ENCODE data around the gene TEX22. TPM values are rescaled to one million over a fixed set of nuclear protein-coding genes. Genes with fewer than 3 reads are reported as not detected.

The TEX22 gene
- total RNA-seq, 1 experiment from 2014 or later: 4.1 TPM

DNA sequence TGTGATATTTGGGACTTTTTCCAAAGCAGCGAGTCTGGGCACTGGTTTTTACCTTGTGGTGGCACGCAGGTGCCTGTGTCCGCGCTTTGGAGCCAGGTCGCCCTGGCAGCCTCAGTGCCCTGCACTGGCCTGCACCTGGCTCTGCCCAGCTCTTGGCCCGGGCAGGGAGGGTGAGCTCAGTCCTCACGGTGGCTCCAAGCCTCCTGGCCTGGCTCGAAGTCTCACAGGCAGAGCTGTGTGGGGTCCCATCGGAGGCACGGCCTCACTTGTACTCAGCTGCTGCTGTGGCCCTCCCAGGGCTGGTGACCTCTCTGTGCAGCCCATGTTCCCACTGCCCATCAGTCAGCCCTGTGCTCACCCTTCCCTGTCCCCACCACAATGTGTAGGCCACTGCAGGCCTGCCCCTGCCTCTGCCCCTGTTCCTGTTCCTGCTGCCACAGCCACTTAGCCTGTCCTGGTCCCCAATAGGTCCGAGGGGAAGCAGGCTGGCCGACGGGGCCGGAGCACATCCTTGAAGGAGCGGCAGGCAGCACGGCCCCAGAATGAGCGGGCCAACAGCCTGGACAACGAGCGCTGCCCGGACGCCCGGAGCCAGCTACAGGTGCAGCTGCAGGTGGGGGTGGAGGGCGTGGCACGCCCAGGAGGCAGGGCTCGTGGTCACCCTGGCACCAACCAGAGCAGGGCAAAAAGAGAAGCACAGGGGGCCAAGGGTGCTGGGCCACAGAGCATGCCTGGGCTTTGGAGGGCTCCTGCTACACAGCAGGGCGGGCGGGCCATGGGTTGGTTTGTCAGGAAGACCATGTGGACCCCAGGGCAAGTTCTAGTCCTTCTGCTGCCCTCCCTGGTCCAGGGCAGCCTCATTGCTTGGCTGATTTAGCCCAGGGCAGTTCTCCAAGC lies 16.6 kb upstream of the TEX22 start:
- Mint-ChIP-seq H3K4me1 (ENCODE audit: insufficient read depth, unreplicated experiment) (no peaks in the 10 kb centered on the region), H3K27ac (ENCODE audit: low read depth, unreplicated experiment) (no peak overlapping the region), H3K27me3 (ENCODE audit: insufficient read depth, unreplicated experiment) (no peaks in the 10 kb centered on the region), H3K4me3 (ENCODE audit: unreplicated experiment) (no peak overlapping the region), H3K9me3 (ENCODE audit: unreplicated experiment) (no peaks in the 10 kb centered on the region), H3K36me3 (ENCODE audit: insufficient read depth, unreplicated experiment) (peaks cover 9% of the 10 kb centered on the region)
- intact Hi-C loops (cut with micrococcal nuclease): no loop called here
- POLR2A ChIA-PET: no interaction called here
- no TSS peak for BruUV-seq (replicated peaks)
- CTCF ChIA-PET: interaction anchor here (0.6 to 1.1 kb wide), 2 partner anchors 8 to 12 kb away, joined by 3 read pairs; no protein-coding TSS in a partner anchor
- TF ChIP-seq, protein P1, sequence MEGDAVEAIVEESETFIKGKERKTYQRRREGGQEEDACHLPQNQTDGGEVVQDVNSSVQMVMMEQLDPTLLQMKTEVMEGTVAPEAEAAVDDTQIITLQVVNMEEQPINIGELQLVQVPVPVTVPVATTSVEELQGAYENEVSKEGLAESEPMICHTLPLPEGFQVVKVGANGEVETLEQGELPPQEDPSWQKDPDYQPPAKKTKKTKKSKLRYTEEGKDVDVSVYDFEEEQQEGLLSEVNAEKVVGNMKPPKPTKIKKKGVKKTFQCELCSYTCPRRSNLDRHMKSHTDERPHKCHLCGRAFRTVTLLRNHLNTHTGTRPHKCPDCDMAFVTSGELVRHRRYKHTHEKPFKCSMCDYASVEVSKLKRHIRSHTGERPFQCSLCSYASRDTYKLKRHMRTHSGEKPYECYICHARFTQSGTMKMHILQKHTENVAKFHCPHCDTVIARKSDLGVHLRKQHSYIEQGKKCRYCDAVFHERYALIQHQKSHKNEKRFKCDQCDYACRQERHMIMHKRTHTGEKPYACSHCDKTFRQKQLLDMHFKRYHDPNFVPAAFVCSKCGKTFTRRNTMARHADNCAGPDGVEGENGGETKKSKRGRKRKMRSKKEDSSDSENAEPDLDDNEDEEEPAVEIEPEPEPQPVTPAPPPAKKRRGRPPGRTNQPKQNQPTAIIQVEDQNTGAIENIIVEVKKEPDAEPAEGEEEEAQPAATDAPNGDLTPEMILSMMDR (IDR thresholded peaks at IDR 0.05; ENCODE audit: unreplicated experiment): no peak
- no peak for DNase-seq (ENCODE audit: unreplicated experiment)

DNA sequence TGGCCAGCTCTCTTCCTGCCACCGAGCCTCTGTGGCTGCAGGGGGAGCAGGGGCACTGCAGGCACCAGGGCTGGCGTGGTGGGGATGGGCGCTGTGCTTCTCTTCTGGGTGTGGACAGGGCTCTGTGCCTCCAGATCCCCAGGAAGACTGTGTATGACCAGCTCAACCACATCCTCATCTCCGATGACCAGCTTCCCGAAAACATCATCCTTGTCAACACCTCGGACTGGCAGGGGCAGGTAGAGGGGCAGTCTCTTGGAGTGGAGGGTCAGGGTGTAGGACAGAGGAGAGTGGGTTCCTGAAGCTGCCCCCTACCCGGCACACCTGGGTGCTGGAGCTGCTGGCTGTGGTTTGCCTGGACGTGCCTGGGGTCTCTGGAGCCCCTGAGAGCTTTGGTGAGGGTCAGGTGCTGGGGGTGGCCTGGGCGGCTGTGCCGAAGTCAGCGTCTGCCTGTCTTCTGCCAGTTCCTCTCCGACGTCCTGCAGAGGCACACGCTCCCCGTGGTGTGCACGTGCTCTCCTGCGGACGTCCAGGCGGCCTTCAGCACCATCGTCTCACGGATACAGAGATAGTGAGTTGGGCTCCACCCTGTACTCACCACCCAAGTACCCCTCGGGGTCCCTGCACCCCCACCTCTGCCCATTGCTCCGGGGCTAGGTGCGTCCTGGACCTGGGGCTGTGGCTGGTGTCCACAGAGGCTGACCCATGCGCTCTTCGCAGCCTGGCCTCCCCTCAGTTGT lies 15.8 kb upstream of the TEX22 start:
- H3K27me3 Mint-ChIP-seq (ENCODE audit: insufficient read depth, unreplicated experiment): no peaks in the 10 kb centered on the region
- H3K9me3 Mint-ChIP-seq (ENCODE audit: unreplicated experiment): no peaks in the 10 kb centered on the region
- no peak overlapping the region for H3K4me3 Mint-ChIP-seq (ENCODE audit: unreplicated experiment)
- no TSS peak for BruUV-seq (replicated peaks)
- peaks cover 9% of the 10 kb centered on the region for H3K36me3 Mint-ChIP-seq (ENCODE audit: insufficient read depth, unreplicated experiment)
- H3K27ac Mint-ChIP-seq (ENCODE audit: low read depth, unreplicated experiment): no peak overlapping the region
- no peak for DNase-seq (ENCODE audit: unreplicated experiment)
- TF ChIP-seq, protein P1 (IDR thresholded peaks at IDR 0.05; ENCODE audit: unreplicated experiment): no peak
- intact Hi-C loops (cut with micrococcal nuclease): no loop called here
- H3K4me1 Mint-ChIP-seq (ENCODE audit: insufficient read depth, unreplicated experiment): no peaks in the 10 kb centered on the region
- ChIA-PET CTCF (interaction anchor here (1.1 kb wide), 1 partner anchor 11 kb away, joined by 3 read pairs; no protein-coding TSS in a partner anchor), POLR2A (no interaction called here)

DNA sequence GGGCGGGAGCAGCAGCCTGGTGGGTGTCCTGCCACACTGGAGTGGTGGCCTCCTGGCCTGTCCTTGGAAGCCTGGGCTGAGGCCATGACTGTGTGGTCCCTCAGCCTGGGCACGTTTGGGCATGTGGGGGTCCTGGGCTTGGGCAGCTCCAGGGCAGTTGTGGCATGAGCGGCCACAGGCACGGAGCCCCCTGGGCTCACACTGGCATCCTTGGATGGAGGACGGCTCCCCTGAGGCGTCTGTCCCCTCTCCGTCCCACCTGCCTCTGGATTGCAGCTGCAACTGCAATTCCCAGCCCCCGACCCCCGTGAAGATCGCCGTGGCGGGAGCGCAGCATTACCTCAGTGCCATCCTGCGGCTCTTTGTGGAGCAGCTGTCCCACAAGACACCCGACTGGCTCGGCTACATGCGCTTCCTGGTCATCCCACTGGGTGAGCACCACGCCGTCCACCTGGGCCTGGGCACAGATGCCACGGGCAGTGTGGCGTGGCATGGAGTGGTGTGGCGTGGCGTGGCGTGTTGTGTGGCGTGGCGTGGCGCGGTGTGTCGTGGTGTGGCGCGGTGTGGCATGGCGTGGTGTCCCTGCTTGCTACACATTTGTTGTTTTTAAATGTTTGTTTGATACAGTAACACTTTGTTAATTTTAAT lies 15.1 kb upstream of the TEX22 start:
- no peak overlapping the region for H3K4me3 Mint-ChIP-seq (ENCODE audit: unreplicated experiment)
- ChIA-PET CTCF (no interaction called here), POLR2A (no interaction called here)
- peaks cover 9% of the 10 kb centered on the region for H3K36me3 Mint-ChIP-seq (ENCODE audit: insufficient read depth, unreplicated experiment)
- no peaks in the 10 kb centered on the region for H3K9me3 Mint-ChIP-seq (ENCODE audit: unreplicated experiment)
- H3K27ac Mint-ChIP-seq (ENCODE audit: low read depth, unreplicated experiment): no peak overlapping the region
- no TSS peak for BruUV-seq (replicated peaks)
- H3K4me1 Mint-ChIP-seq (ENCODE audit: insufficient read depth, unreplicated experiment): no peaks in the 10 kb centered on the region
- TF ChIP-seq, protein P1 (IDR thresholded peaks at IDR 0.05; ENCODE audit: unreplicated experiment): no peak
- no peaks in the 10 kb centered on the region for H3K27me3 Mint-ChIP-seq (ENCODE audit: insufficient read depth, unreplicated experiment)
- intact Hi-C loops (cut with micrococcal nuclease): no loop called here
- no peak for DNase-seq (ENCODE audit: unreplicated experiment)

DNA sequence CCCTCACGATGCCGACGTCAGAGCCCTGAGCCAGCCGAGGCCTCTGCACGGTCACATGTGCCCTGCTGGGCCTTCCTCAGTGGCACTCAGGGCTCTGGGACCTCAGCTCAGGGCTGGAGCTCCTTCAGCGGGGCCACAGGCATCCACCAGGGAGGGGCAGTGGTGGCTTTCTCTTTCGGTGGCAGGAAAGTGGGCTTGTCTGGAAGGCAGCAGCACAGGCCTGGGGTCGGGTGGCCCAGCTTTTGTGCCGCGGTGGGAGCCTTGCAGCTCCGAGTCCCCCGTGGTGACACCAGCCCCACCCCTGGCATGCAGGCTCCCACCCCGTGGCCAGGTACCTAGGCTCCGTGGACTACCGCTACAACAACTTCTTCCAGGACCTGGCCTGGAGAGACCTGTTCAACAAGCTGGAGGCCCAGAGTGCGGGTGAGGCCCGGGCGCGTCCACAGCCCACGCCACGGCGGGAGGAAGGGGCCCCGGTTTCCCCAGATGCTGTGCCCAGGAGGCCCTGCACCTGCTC lies 14.2 kb upstream of the TEX22 start:
- Mint-ChIP-seq H3K27ac (ENCODE audit: low read depth, unreplicated experiment) (no peak overlapping the region), H3K4me3 (ENCODE audit: unreplicated experiment) (no peak overlapping the region), H3K27me3 (ENCODE audit: insufficient read depth, unreplicated experiment) (no peaks in the 10 kb centered on the region), H3K4me1 (ENCODE audit: insufficient read depth, unreplicated experiment) (no peaks in the 10 kb centered on the region), H3K36me3 (ENCODE audit: insufficient read depth, unreplicated experiment) (peaks cover 9% of the 10 kb centered on the region), H3K9me3 (ENCODE audit: unreplicated experiment) (no peaks in the 10 kb centered on the region)
- POLR2A ChIA-PET: no interaction called here
- TF ChIP-seq, protein P1 (IDR thresholded peaks at IDR 0.05; ENCODE audit: unreplicated experiment): no peak
- BruUV-seq (replicated peaks): no TSS peak
- intact Hi-C loops (cut with micrococcal nuclease): no loop called here
- DNase-seq (ENCODE audit: unreplicated experiment): no peak
- CTCF ChIA-PET: interaction anchor here (0.6 to 1.6 kb wide), 2 partner anchors 13 to 54 kb away, joined by 3 to 6 read pairs; no protein-coding TSS in a partner anchor
